B cell (primary cell): ENCODE results near the gene HYLS1. TPM values are rescaled to one million over a fixed set of nuclear protein-coding genes. Genes with fewer than 3 reads are reported as not detected.

Experiments used
- ATAC-seq: fragments of 200-7000 bp; cut with Tn5 transposase; one replicate; pipeline ENCODE4 v1.10.0; 2021; ENCODE audit warnings: low read depth, mild to moderate bottlenecking, moderate number of reproducible peaks, moderate library complexity
- CTCF ChIA-PET: fragments of 350-600 bp; sonication (Branson Sonifier 250); formaldehyde crosslinking; loops from one replicate; lab custom pipeline; 2021; ENCODE audit warnings: antibody characterized with exemption, inconsistent platforms; lab: Charles Lee
- POLR2A ChIA-PET: fragments of 350-600 bp; sonication (Branson Sonifier 250); formaldehyde crosslinking; loops from one replicate; lab custom pipeline; 2021; ENCODE audit warnings: antibody characterized with exemption; lab: Charles Lee
- DNase-seq: peaks from one replicate; pipeline ENCODE4 v3.0.0; 2013
- H2AFZ ChIP-seq: 2 replicates; pipeline ENCODE4 v1.6.1; 2012; ENCODE audit warnings: mild to moderate bottlenecking, low read depth, low read length; ENCODE audit not compliant: insufficient read depth, poor library complexity, severe bottlenecking
- H3K27ac ChIP-seq, 2 donors: 1 replicate in 1 of 2; 2 replicates in 1 of 2; pipeline ENCODE4 v1.5.1; 2012 to 2013; ENCODE audit warnings: low read length in 2 of 2, mild to moderate bottlenecking in 2 of 2, moderate library complexity in 1 of 2
- H3K27me3 ChIP-seq, 4 experiments: fragments of 200-600 bp in 1 of 4; sonication (generic) in 1 of 4; replicated peaks in 1 of 4; 1 replicate in 2 of 4; 2 replicates in 2 of 4; pipeline versions ENCODE4 v1.6.1 to v1.7.0; 2013 to 2016; ENCODE audit warnings: low read length in 3 of 4, mild to moderate bottlenecking in 2 of 4, mixed read lengths in 1 of 4, moderate library complexity in 1 of 4; ENCODE audit not compliant: insufficient read depth in 4 of 4, control insufficient read depth in 3 of 4; ENCODE audit errors: control extremely low read depth in 1 of 4
- H3K36me3 ChIP-seq, 2 experiments: replicated peaks in 1 of 2; 1 replicate in 1 of 2; 2 replicates in 1 of 2; pipeline versions ENCODE4 v1.6.1 to v1.7.1; 2013; ENCODE audit warnings: low read length in 1 of 2; ENCODE audit not compliant: insufficient read depth in 2 of 2, control insufficient read depth in 1 of 2; ENCODE audit errors: control extremely low read depth in 1 of 2, extremely low read depth in 1 of 2
- H3K4me1 ChIP-seq, 2 donors: fragments of 200-600 bp in 1 of 2; sonication (generic) in 1 of 2; 1 replicate in 1 of 2; 2 replicates in 1 of 2; pipeline versions ENCODE4 v1.5.1 to v1.6.1; 2013 to 2017; ENCODE audit warnings: low read length in 2 of 2; ENCODE audit not compliant: control insufficient read depth in 2 of 2, insufficient read depth in 2 of 2
- H3K4me2 ChIP-seq: replicated peaks from 2 replicates; pipeline ENCODE3; 2012; ENCODE audit warnings: mild to moderate bottlenecking, low read depth, low read length; ENCODE audit not compliant: poor library complexity, severe bottlenecking
- H3K4me3 ChIP-seq, 5 experiments: fragments of 200-600 bp in 1 of 5; sonication (generic) in 1 of 5; 1 replicate in 3 of 5; 2 replicates in 2 of 5; pipeline versions ENCODE4 v1.5.1 to v1.7.0; 2011 to 2016; ENCODE audit warnings: low read length in 4 of 5, mild to moderate bottlenecking in 4 of 5, low read depth in 2 of 5, control low read depth in 1 of 5, moderate library complexity in 1 of 5; ENCODE audit not compliant: insufficient read depth in 1 of 5; ENCODE audit errors: control extremely low read depth in 1 of 5, extremely low read depth in 1 of 5
- H3K79me2 ChIP-seq: fragments of 200-600 bp; sonication (generic); one replicate; pipeline ENCODE4 v1.6.0; 2016; ENCODE audit warnings: low read length; ENCODE audit not compliant: control insufficient read depth, insufficient read depth
- H3K9ac ChIP-seq: fragments of 200-600 bp; sonication (generic); 2 replicates; pipeline ENCODE4 v1.6.1; 2017; ENCODE audit warnings: mild to moderate bottlenecking, low read length, moderate library complexity
- H3K9me3 ChIP-seq, 3 donors: one replicate each; pipeline versions ENCODE4 v1.6.1 to v1.7.1; 2013; ENCODE audit warnings: low read length in 2 of 3; ENCODE audit not compliant: control insufficient read depth in 2 of 3, insufficient read depth in 1 of 3; ENCODE audit errors: control extremely low read depth in 1 of 3
- H4K20me1 ChIP-seq: 2 replicates; pipeline ENCODE4 v1.6.0; 2012; ENCODE audit warnings: mild to moderate bottlenecking, low read length; ENCODE audit not compliant: insufficient read depth, control insufficient read depth, poor library complexity, severe bottlenecking
- H3K27ac Mint-ChIP-seq: one replicate; pipeline ENCODE4 v1.8.0; 2021; ENCODE audit warnings: mixed read lengths
- H3K27me3 Mint-ChIP-seq: one replicate; pipeline ENCODE4 v1.8.0; 2021; ENCODE audit warnings: mixed read lengths
- H3K4me1 Mint-ChIP-seq: one replicate; pipeline ENCODE4 v1.8.0; 2021; ENCODE audit warnings: mixed read lengths
- H3K4me3 Mint-ChIP-seq: one replicate; pipeline ENCODE4 v1.8.0; 2021; ENCODE audit warnings: mixed read lengths
- H3K9me3 Mint-ChIP-seq: one replicate; pipeline ENCODE4 v1.8.0; 2022; ENCODE audit warnings: mixed read lengths; ENCODE audit not compliant: insufficient read depth
- EZH2 ChIP-seq: IDR thresholded peaks from 2 replicates; pipeline ENCODE4 v1.6.1; 2012; ENCODE audit warnings: borderline replicate concordance, low read depth, mild to moderate bottlenecking, moderate library complexity, low read length; ENCODE audit not compliant: insufficient read depth, poor library complexity, severe bottlenecking
- WGBS: methylation state at CpG from one replicate; pipeline ENCODE4 v1.1.5; 2013; ENCODE audit warnings: missing lambda C conversion rate; ENCODE audit not compliant: insufficient coverage; 5-methylcytosine and 5-hydroxymethylcytosine counted together
- intact Hi-C: fragments of 100-400 bp; cut with micrococcal nuclease; formaldehyde crosslinking; loops from one replicate; pipeline ENCODE4 v1.10.0; 2022
- polyA plus RNA-seq: library from polyadenylated mRNA; depleted of rRNA; stranded (reverse); fragments of >200 nt; gene quantifications from 2 replicates; pipeline ENCODE4 v1.2.3, GENCODE V29; 2012
- total RNA-seq, 2 donors: library from RNA; stranded (reverse); fragments of 120-200 nt in 1 of 2; gene quantifications; 1 replicate in 1 of 2; 2 replicates in 1 of 2; pipeline versions ENCODE4 v1.2.3 to v1.2.4, GENCODE V29; 2013 to 2022
- TF ChIP-seq, protein P1 (sequence below): fragments of 200-600 bp; IDR thresholded peaks from one replicate; pipeline ENCODE4 v1.8.0; 2022; ENCODE audit warnings: antibody characterized with exemption, mild to moderate bottlenecking

The HYLS1 gene
- total and polyA plus RNA-seq, 2 donors (not counting 1 experiment from before 2014, with no cell fraction given) = 3.1 to 9.4 TPM

GRCh38 chr11:125948278-125949051, 61.0 kb downstream of the HYLS1 start:
- POLR2A ChIA-PET = no interaction called here
- H3K79me2 ChIP-seq = no peaks in the 10 kb centered on the region
- no peak overlapping the region for H3K27ac ChIP-seq
- DNase-seq = no peak
- TF ChIP-seq, protein P1, sequence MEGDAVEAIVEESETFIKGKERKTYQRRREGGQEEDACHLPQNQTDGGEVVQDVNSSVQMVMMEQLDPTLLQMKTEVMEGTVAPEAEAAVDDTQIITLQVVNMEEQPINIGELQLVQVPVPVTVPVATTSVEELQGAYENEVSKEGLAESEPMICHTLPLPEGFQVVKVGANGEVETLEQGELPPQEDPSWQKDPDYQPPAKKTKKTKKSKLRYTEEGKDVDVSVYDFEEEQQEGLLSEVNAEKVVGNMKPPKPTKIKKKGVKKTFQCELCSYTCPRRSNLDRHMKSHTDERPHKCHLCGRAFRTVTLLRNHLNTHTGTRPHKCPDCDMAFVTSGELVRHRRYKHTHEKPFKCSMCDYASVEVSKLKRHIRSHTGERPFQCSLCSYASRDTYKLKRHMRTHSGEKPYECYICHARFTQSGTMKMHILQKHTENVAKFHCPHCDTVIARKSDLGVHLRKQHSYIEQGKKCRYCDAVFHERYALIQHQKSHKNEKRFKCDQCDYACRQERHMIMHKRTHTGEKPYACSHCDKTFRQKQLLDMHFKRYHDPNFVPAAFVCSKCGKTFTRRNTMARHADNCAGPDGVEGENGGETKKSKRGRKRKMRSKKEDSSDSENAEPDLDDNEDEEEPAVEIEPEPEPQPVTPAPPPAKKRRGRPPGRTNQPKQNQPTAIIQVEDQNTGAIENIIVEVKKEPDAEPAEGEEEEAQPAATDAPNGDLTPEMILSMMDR = no peak
- TF ChIP-seq EZH2 = no peak
- no peaks in the 10 kb centered on the region for H3K9me3 ChIP-seq
- Mint-ChIP-seq H3K4me1 (no peaks in the 10 kb centered on the region), H3K27me3 (peaks cover 7% of the 10 kb centered on the region), H3K27ac (no peak overlapping the region), H3K9me3 (no peaks in the 10 kb centered on the region), H3K4me3 (no peak overlapping the region)
- H3K4me1 ChIP-seq = no peaks in the 10 kb centered on the region
- 79% methylated on average over 21 of the region's 23 CpGs for WGBS
- H4K20me1 ChIP-seq = no peaks in the 10 kb centered on the region
- no peaks in the 10 kb centered on the region for H3K36me3 ChIP-seq
- no peak overlapping the region for H3K4me3 ChIP-seq
- no peak overlapping the region for H3K4me2 ChIP-seq
- intact Hi-C loops = no loop called here
- no peak overlapping the region for H2AFZ ChIP-seq
- no peak overlapping the region for H3K9ac ChIP-seq
- no peaks in the 10 kb centered on the region for H3K27me3 ChIP-seq
- ATAC-seq = no peak
- CTCF ChIA-PET = interaction anchor here (0.6 kb wide), 1 partner anchor 8 kb away, joined by 4 read pairs; no protein-coding TSS in a partner anchor
